Neutrophil (primary cell): ENCODE results near the gene TTC21A.

Experiments used
- H3K27ac ChIP-seq: fragments of 200-600 bp; sonication (generic); 2 replicates; pipeline ENCODE4 v1.5.1; 2016; ENCODE audit warnings: mild to moderate bottlenecking, moderate library complexity
- H3K27me3 ChIP-seq: fragments of 200-600 bp; sonication (generic); 2 replicates; pipeline ENCODE4 v1.6.0; 2016; ENCODE audit warnings: mild to moderate bottlenecking
- H3K36me3 ChIP-seq: fragments of 200-600 bp; sonication (generic); 2 replicates; pipeline ENCODE4 v1.5.1; 2017
- H3K4me1 ChIP-seq, 2 experiments: fragments of 200-600 bp in 1 of 2; sonication (generic) in 1 of 2; 1 replicate in 1 of 2; 2 replicates in 1 of 2; pipeline versions ENCODE4 v1.5.1 to v1.6.1; 2013 to 2016; ENCODE audit warnings: low read depth in 1 of 2, low read length in 1 of 2, mild to moderate bottlenecking in 1 of 2, moderate library complexity in 1 of 2; ENCODE audit not compliant: control insufficient read depth in 1 of 2, insufficient read depth in 1 of 2
- H3K4me3 ChIP-seq, 2 experiments: fragments of 200-600 bp in 1 of 2; sonication (generic) in 1 of 2; 1 replicate in 1 of 2; 2 replicates in 1 of 2; pipeline ENCODE4 v1.5.1; 2013 to 2016; ENCODE audit warnings: low read depth in 1 of 2, low read length in 1 of 2, mild to moderate bottlenecking in 1 of 2, moderate library complexity in 1 of 2
- H3K9me3 ChIP-seq: fragments of 200-600 bp; sonication (generic); 2 replicates; pipeline ENCODE4 v1.5.1; 2016
- TF ChIP-seq, protein P1 (sequence below): fragments of 200-600 bp; sonication (generic); IDR thresholded peaks from 2 replicates; pipeline ENCODE4 v1.5.1; 2016; ENCODE audit warnings: antibody characterized with exemption

Gene TTC21A

DNA sequence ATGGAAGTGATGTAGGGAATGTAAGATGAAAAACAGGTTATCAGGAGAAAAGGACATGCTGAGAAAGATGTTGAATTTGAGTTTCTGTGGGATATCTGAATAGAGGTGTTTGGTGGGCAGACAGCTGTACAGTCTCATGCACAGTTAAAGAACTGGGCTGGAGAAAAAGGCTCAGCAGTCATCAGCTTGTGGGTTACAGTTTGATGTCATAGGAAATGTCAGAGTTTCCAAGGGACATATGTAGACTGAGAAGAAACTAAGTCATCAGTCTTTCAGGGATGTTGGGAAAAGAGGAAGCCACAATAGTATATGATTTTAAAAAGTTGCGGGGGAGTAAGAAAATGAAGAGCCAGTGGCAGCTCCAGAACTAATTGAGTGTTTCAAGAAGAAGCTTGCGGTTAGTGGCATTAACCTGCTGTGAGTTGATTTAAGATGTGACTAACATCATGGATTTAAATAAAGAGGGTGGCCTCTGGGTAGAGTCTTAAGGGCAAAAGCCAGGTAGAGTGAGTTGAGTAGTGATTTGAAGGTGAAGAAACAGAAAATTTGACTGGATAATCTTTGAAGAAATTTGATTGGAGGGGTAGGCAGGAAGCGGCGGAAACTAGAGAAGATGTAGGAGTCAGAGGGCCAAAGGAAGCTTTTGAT lies 24.7 kb upstream of the TTC21A start:
- Histone ChIP-seq H3K27ac (no peak overlapping the region), H3K4me3 (no peak overlapping the region), H3K27me3 (no peaks in the 10 kb centered on the region), H3K9me3 (no peaks in the 10 kb centered on the region), H3K36me3 (peaks cover 77% of the 10 kb centered on the region), H3K4me1 (no peaks in the 10 kb centered on the region)
- TF ChIP-seq, protein P1, sequence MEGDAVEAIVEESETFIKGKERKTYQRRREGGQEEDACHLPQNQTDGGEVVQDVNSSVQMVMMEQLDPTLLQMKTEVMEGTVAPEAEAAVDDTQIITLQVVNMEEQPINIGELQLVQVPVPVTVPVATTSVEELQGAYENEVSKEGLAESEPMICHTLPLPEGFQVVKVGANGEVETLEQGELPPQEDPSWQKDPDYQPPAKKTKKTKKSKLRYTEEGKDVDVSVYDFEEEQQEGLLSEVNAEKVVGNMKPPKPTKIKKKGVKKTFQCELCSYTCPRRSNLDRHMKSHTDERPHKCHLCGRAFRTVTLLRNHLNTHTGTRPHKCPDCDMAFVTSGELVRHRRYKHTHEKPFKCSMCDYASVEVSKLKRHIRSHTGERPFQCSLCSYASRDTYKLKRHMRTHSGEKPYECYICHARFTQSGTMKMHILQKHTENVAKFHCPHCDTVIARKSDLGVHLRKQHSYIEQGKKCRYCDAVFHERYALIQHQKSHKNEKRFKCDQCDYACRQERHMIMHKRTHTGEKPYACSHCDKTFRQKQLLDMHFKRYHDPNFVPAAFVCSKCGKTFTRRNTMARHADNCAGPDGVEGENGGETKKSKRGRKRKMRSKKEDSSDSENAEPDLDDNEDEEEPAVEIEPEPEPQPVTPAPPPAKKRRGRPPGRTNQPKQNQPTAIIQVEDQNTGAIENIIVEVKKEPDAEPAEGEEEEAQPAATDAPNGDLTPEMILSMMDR, result no peak

DNA sequence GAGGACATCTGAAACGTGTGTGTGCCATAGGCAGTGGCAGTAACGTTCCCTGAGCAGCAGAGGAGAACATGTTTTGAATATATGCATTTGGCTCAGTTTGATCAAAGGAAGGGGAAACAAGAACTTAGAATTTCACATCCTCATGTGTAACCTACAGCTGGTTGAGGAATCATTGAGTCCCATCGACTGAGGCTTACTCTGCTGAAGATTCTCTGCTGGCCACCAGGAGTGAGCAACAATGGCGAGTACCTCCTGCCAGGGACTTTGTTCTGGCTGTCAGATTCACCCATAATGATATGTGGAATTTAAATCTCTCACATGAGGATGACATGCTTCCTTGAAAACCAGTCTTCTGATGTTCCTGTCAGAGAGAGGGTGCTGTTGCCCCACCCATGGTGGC lies 21.3 kb upstream of the TTC21A start:
- H3K36me3 ChIP-seq, result peaks cover 84% of the 10 kb centered on the region
- no peak overlapping the region for H3K27ac ChIP-seq
- H3K4me1 ChIP-seq, result no peaks in the 10 kb centered on the region
- TF ChIP-seq, protein P1, result no peak
- H3K4me3 ChIP-seq, result no peak overlapping the region
- H3K9me3 ChIP-seq, result no peaks in the 10 kb centered on the region
- H3K27me3 ChIP-seq, result no peaks in the 10 kb centered on the region

DNA sequence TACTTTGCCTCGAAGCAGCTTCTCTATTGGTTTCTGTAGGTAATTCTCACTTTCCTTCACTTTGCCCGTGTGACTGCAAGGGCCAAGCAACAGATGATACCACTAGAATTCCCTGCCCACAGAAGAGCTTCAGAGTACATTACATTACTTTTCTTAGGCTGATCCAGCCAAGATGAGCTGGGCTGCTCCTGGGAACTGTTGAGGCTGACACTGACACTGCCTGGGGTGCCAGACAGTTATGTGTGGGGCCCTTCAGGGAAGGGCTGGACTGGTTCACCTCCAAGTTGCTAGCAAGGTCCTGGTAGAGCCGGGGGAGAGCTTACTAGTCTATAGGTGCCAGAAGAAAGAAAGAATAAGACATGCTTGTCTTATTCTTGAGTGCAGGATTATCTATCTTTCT lies 19.0 kb upstream of the TTC21A start:
- no peak overlapping the region for H3K27ac ChIP-seq
- H3K4me1 ChIP-seq, result no peaks in the 10 kb centered on the region
- H3K9me3 ChIP-seq, result no peaks in the 10 kb centered on the region
- no peak overlapping the region for H3K4me3 ChIP-seq
- TF ChIP-seq, protein P1, result no peak
- H3K27me3 ChIP-seq, result no peaks in the 10 kb centered on the region
- peaks cover 94% of the 10 kb centered on the region for H3K36me3 ChIP-seq

DNA sequence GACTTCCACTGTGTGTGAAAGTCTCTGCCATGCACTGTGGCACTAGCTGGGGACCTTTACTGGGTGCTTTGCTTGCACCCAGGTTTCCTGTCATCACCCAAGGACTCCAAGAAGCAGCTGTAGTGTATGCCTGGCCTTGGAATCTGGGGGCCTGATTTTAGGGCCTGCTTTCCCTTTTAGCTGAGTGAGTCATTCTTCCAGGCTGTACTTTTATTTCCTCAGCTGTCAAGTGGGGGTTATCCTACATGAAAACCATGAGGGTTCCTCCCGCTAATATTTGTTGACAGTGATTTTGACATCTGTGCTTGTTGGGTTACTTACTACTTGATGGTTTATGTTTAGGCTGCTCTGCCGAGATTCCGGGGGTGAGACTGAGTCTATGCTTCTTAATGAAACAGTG lies 18.6 kb upstream of the TTC21A start:
- peaks cover 94% of the 10 kb centered on the region for H3K36me3 ChIP-seq
- TF ChIP-seq, protein P1, result no peak

DNA sequence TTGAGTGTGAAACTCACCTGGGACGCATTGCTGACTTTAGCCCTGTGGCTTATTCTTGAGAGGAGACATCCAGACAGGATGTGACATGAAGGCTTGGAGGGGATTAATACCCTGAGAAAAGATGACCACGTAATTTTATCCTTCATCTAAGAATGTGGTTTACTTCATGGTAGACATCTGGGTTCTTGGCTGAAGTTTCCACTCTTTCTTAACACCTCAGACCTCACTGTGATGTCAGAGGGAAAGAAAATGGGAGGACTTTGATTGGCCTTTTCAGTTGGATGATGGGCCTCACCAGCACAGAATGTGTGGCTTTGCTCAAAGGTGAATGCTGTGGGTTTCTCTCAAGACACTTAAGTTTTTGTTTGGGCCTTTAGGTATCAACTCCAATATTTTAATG lies 16.6 kb upstream of the TTC21A start:
- H3K4me3 ChIP-seq, result no peak overlapping the region
- H3K9me3 ChIP-seq, result no peaks in the 10 kb centered on the region
- no peaks in the 10 kb centered on the region for H3K4me1 ChIP-seq
- TF ChIP-seq, protein P1, result no peak
- H3K36me3 ChIP-seq, result peaks cover 97% of the 10 kb centered on the region
- H3K27me3 ChIP-seq, result no peaks in the 10 kb centered on the region
- H3K27ac ChIP-seq, result no peak overlapping the region

More for the DNA sequence above, 18.6 kb upstream of the TTC21A start:
- Histone ChIP-seq H3K9me3 (no peaks in the 10 kb centered on the region), H3K4me3 (no peak overlapping the region), H3K27me3 (no peaks in the 10 kb centered on the region), H3K27ac (no peak overlapping the region), H3K4me1 (no peaks in the 10 kb centered on the region)
